ENCODE results near the gene AMBP. TPM values are rescaled to one million over a fixed set of nuclear protein-coding genes. Genes with fewer than 3 reads are reported as not detected.
"Not testable (repeated sequence)": the region's sequence is repeated elsewhere in the genome, so short reads cannot be mapped to it uniquely, and the experiment has no call there.

AMBP gene
- total RNA-seq, 1 experiment from 2014 or later, result 19.8 TPM

DNA sequence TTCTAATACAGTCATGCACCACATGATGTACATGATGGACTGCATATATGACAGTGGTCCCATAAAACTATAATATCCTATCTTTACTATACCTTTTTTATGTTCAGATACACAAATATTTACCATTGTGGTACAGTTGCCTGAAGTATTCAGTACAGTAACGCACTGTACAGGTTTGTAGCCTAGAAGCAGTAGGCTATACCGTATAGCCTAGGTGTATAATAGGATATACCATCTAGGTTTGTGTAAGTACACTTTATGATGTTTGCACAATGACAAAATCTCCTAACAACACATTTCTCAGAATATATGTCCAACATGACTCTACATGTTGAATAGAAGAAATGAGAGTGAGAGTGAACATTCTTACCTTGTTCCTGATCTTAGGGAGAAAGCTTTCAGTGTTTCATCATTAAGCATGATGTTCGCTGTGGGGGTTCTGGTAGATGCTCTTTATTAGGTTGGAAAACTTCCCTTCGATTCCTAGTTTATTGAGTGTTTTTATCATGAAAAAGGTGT lies 31.8 kb downstream of the AMBP start:
- in situ Hi-C loops (cut with HindIII; ENCODE audit: low pct_unique_long_range_greater_than_20kb, low sequenced_read_pairs), result no loop called here
- DNase-seq (ENCODE audit: low read depth), result no peak

GRCh38 chr9:114043660-114044059 lies 34.4 kb downstream of the AMBP start:
- in situ Hi-C loops (cut with HindIII; ENCODE audit: low pct_unique_long_range_greater_than_20kb, low sequenced_read_pairs), result not testable (repeated sequence)

GRCh38 chr9:114039484-114039883 lies 38.6 kb downstream of the AMBP start:
- in situ Hi-C loops (cut with HindIII; ENCODE audit: low pct_unique_long_range_greater_than_20kb, low sequenced_read_pairs), result no loop called here
- DNase-seq (ENCODE audit: low read depth), result no peak

More at GRCh38 chr9:114043660-114044059, 34.4 kb downstream of the AMBP start:
- DNase-seq (ENCODE audit: low read depth), result not testable (repeated sequence)

GRCh38 chr9:114038724-114039313 lies 39.3 kb downstream of the AMBP start:
- in situ Hi-C loops (cut with HindIII; ENCODE audit: low pct_unique_long_range_greater_than_20kb, low sequenced_read_pairs), result no loop called here
- no peak for DNase-seq (ENCODE audit: low read depth)

- DNase-seq (ENCODE audit: low read depth), result peak; percentile 79
Observed at GRCh38 chr9:114037961-114038723, 40.0 kb downstream of the AMBP start.

DNA sequence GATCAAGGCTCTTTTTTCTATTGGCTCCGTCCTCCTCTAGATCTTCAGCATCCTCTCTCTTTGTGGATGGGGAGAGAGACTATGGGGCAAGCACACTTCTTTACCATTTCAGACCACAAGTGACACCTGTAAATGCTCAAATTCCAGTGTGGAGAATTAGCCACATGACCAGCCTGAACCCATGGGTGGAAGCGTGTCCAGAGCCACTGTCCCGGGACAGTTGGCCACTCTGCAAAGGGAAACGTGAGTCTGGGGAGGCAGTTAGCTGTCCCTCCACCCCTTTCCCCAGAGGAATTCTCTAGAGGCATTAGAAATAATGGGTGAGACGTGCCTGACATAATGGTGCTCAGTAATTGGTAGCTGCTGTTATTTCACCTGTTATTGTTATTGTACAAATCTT lies 40.9 kb downstream of the AMBP start:
- in situ Hi-C loops (cut with HindIII; ENCODE audit: low pct_unique_long_range_greater_than_20kb, low sequenced_read_pairs), result no loop called here
- DNase-seq (ENCODE audit: low read depth), result no peak

More at GRCh38 chr9:114037961-114038723, 40.0 kb downstream of the AMBP start:
- in situ Hi-C loops (cut with HindIII; ENCODE audit: low pct_unique_long_range_greater_than_20kb, low sequenced_read_pairs), result no loop called here

DNA sequence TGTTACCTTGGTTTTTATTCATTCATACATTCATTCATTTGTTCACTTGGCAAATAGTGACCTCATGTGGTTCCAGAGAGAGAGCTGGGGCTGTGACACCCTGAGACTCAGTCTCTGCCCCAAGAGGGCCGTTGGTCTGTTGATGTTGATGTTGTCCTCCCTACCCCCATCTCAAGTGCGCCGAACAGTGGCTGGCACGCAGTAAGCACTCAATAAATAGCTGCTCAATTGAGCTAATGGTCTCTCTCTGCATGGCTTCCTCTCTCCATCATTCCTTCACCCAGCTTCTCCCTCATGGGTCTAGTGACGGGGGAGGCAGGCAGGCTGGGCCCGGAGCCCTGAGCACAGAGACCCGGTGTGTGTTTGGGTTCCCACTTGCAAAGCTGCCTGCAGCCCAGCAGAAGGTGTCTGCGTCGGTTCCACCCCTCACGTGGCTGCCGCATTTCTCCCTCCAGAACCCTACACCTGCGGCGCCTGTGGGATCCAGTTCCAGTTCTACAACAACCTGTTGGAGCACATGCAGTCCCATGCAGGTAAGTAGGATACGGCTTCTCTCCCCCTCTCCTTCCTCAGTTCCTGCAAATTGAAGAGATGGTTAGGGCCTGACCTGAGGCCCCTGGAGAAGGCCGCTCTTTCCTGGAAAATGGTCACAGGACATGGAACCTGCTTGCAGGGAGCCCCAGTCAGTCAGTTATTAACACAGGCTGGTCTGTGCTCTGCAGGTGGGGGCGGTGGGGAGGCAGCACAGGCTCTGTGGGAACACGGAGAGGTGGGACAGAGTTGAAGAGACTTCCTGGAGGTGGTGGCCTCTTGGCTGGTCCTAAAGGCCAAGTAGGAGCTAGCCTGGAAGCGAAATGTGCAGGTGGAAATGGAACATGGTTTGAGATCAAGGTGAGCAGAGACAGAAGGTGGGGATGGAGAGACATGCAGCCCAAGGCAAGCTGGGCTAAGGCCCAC lies 42.0 kb downstream of the AMBP start:
- no peak for DNase-seq (ENCODE audit: low read depth)
- in situ Hi-C loops (cut with HindIII; ENCODE audit: low pct_unique_long_range_greater_than_20kb, low sequenced_read_pairs), result no loop called here

- in situ Hi-C loops (cut with HindIII; ENCODE audit: low pct_unique_long_range_greater_than_20kb, low sequenced_read_pairs), result no loop called here
- no peak for DNase-seq (ENCODE audit: low read depth)
Observed at GRCh38 chr9:114035221-114035844, 42.8 kb downstream of the AMBP start.

- no peak for DNase-seq (ENCODE audit: low read depth)
- in situ Hi-C loops (cut with HindIII; ENCODE audit: low pct_unique_long_range_greater_than_20kb, low sequenced_read_pairs), result no loop called here
Observed at GRCh38 chr9:114034661-114035062, 43.4 kb downstream of the AMBP start.

DNA sequence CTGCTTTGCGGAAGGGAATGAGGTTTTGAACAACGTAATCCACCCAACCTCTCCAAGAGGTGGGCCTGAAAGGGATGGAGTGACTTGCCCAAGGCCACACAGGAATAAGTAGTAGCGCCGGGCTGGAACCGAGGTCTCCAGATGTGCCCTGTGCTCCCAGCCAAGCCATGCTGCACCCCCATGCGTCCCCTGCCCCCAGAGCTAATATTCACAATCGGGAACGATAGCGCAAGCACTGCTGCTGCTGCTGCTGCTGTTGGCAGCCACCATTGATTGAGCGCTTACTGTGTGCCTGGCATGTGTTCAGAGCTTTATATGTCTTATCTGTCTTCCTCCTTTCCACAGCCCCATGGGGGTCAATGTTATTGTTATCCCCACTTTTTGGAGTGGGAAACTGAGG lies 43.9 kb downstream of the AMBP start:
- in situ Hi-C loops (cut with HindIII; ENCODE audit: low pct_unique_long_range_greater_than_20kb, low sequenced_read_pairs), result no loop called here
- no peak for DNase-seq (ENCODE audit: low read depth)

DNA sequence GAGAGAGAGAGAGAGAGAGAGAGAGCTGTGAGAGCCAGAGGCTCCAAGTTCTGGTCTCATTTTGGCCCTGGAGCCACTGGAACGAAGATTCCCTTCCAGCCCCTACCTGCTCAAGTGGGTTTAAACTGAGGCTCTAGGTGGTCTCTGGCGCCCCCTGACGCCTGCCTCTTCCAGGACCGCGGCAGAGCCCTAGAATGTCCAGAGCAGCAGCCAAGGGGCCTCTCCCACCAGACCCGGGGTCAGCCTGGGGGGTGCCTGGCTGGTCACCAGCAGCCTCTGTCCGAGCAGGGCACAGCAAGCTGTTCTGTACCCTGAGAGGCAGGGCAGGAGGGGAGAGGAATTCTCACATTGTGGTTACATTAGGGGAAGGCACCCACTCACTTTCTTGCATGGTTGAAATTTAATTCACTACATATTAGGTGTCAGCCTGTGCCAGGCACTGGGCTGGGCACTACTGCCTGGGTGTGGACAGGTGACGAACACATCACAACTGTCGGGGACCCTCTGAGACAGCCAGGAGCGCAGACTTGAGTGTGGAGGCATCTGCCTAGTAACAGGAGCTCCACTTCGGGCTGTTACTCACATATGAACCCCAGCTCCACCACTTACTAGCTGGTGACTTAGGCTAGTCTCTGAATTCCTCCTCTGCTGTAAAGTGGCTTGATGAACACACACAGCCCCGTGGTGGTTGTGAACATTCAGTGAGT lies 44.5 kb downstream of the AMBP start:
- in situ Hi-C loops (cut with HindIII; ENCODE audit: low pct_unique_long_range_greater_than_20kb, low sequenced_read_pairs), result no loop called here
- no peak for DNase-seq (ENCODE audit: low read depth)

DNA sequence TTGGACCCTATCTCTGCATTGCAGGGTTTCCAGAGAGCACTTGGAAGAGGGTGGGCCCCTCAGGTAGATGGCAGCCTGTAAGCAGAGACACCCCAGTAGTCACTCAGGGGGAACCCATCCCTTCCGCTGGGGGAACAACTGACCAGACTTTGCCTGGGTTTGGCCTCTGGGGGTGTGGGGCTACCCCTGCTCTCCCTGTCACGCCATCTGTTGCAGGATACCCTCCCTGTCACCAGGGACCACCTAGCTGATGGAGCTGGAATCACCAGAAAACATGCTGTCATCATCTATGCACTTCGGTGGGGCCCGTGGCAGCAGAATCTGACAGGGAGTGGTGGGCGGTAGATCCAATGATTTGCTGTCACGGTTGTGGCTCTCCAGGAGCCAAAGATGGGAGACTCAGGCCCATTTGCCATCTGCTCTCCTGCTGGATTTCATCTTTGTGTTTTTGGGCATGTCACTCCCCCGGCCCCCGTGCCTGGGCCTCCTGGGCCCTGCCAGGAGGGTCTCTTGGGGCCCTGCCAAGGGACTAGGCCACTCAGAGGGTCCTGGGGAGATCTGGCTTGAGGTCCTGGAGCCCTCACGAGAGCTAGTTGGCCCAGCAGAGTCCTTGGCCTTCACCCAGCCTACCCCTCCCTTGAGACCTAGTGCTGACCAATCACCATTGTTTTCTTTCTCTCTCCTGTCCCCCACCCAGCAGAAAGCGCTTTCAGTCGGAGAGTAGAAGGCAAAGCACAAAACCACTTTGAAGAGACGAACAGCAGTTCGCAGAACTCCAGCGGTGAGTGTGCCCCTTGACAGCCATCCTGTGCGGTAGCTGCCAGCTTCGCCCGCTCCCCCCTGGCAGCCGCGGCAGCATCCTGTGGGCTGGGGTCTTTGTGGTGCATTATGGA lies 45.9 kb downstream of the AMBP start:
- in situ Hi-C loops (cut with HindIII; ENCODE audit: low pct_unique_long_range_greater_than_20kb, low sequenced_read_pairs), result no loop called here
- no peak for DNase-seq (ENCODE audit: low read depth)

GRCh38 chr9:114031037-114031630 lies 47.0 kb downstream of the AMBP start:
- in situ Hi-C loops (cut with HindIII; ENCODE audit: low pct_unique_long_range_greater_than_20kb, low sequenced_read_pairs), result no loop called here
- no peak for DNase-seq (ENCODE audit: low read depth)

GRCh38 chr9:114030364-114030763 lies 47.7 kb downstream of the AMBP start:
- no peak for DNase-seq (ENCODE audit: low read depth)
- in situ Hi-C loops (cut with HindIII; ENCODE audit: low pct_unique_long_range_greater_than_20kb, low sequenced_read_pairs), result no loop called here

- in situ Hi-C loops (cut with HindIII; ENCODE audit: low pct_unique_long_range_greater_than_20kb, low sequenced_read_pairs), result no loop called here
Observed at GRCh38 chr9:114029311-114030170, 48.6 kb downstream of the AMBP start.

DNA sequence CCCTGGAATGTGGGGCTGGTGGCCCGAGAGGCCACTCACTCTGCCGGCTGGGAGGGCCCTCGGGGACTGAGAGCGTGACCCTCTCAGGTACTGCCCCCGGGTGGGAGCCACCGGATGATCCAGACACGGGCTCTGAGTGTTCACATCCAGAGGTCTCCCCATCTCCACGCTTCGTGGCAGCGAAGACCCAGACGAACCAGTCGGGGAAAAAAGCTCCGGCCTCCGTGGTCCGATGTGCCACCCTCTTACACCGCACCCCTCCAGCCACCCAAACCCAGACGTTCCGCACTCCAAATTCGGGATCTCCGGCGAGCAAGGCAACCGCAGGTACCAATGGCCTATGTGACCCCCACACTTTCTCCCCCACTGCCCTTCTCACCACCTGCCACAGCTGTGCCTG lies 49.5 kb downstream of the AMBP start:
- in situ Hi-C loops (cut with HindIII; ENCODE audit: low pct_unique_long_range_greater_than_20kb, low sequenced_read_pairs), result no loop called here
- DNase-seq (ENCODE audit: low read depth), result no peak

More at GRCh38 chr9:114029311-114030170, 48.6 kb downstream of the AMBP start:
- no peak for DNase-seq (ENCODE audit: low read depth)

Measured in Caki2 (cell line).